NCI-H2107 (cell line): ENCODE measurements around the gene DNAJC22.
"Not testable (repeated sequence)": the region's sequence is repeated elsewhere in the genome, so short reads cannot be mapped to it uniquely, and the experiment has no call there.

Source experiments
- DNase-seq: peaks from one replicate; lab custom pipeline; 2025; lab: John Stamatoyannopoulos, UW

DNAJC22 gene

GRCh38 chr12:49346659-49347310, at the start of gene DNAJC22:
TSS of gene DNAJC22 (plus strand) at chr12:49346888. CDS start at chr12:49348873, 1,985 bp downstream.
- DNase-seq, result no peak

- no peak for DNase-seq
Measured at GRCh38 chr12:49297695-49298060, 49.0 kb upstream of the DNAJC22 start.

- no peak for DNase-seq
Measured at GRCh38 chr12:49298160-49298559, 48.5 kb upstream of the DNAJC22 start.

- no peak for DNase-seq
Measured at GRCh38 chr12:49301760-49302159, 44.9 kb upstream of the DNAJC22 start.

GRCh38 chr12:49304161-49304560, 42.5 kb upstream of the DNAJC22 start:
- DNase-seq, result no peak

GRCh38 chr12:49305762-49306510, 40.8 kb upstream of the DNAJC22 start:
- no peak for DNase-seq

GRCh38 chr12:49309386-49309785, 37.3 kb upstream of the DNAJC22 start:
- no peak for DNase-seq

- DNase-seq, result not testable (repeated sequence)
Measured at GRCh38 chr12:49310451-49311000, 36.2 kb upstream of the DNAJC22 start.

- no peak for DNase-seq
Measured at GRCh38 chr12:49314811-49315210, 31.9 kb upstream of the DNAJC22 start.

GRCh38 chr12:49317118-49317517, 29.6 kb upstream of the DNAJC22 start:
- DNase-seq, result not testable (repeated sequence)

- not testable (repeated sequence) for DNase-seq
Measured at GRCh38 chr12:49320411-49321103, 26.1 kb upstream of the DNAJC22 start.

GRCh38 chr12:49322367-49322707, 24.4 kb upstream of the DNAJC22 start:
- DNase-seq, result no peak

- DNase-seq, result peak; percentile 97
Measured at GRCh38 chr12:49322708-49323523, 23.8 kb upstream of the DNAJC22 start, which contains the start of gene TROAP. TSS of gene TROAP (plus strand) at chr12:49323255. CDS start at chr12:49323609, 354 bp downstream.

- no peak for DNase-seq
Measured at GRCh38 chr12:49323524-49324097, 23.1 kb upstream of the DNAJC22 start.

- no peak for DNase-seq
Measured at GRCh38 chr12:49325606-49326005, 21.1 kb upstream of the DNAJC22 start.

- DNase-seq, result no peak
Measured at GRCh38 chr12:49327368-49327767, 19.3 kb upstream of the DNAJC22 start.

GRCh38 chr12:49327887-49328286, 18.8 kb upstream of the DNAJC22 start:
- DNase-seq, result no peak

GRCh38 chr12:49328816-49329215, 17.9 kb upstream of the DNAJC22 start:
- DNase-seq, result no peak

GRCh38 chr12:49330032-49330619, 16.6 kb upstream of the DNAJC22 start:
- no peak for DNase-seq

- DNase-seq, result no peak
Measured at GRCh38 chr12:49330631-49331379, 15.9 kb upstream of the DNAJC22 start.
